Keratinocyte (primary cell): ENCODE measurements around the gene ZBTB44. TPM values are rescaled to one million over a fixed set of nuclear protein-coding genes. Genes with fewer than 3 reads are reported as not detected.
"Not testable (repeated sequence)": the region's sequence is repeated elsewhere in the genome, so short reads cannot be mapped to it uniquely, and the experiment has no call there.

Experiments used
- DNase-seq: peaks from one replicate; pipeline ENCODE4 v3.0.0-alpha.2; 2011; ENCODE audit warnings: low read depth, missing footprints, low spot score
- FAIRE-seq: peaks from 2 replicates; lab custom pipeline; 2011; peaks lifted over from hg19 to GRCh38; lab: Jason Lieb, UNC
- H2AFZ ChIP-seq: 2 replicates; pipeline ENCODE4 v1.6.0; 2012; ENCODE audit warnings: low read length, control low read depth, inconsistent platforms; ENCODE audit not compliant: control insufficient read depth
- H3K27ac ChIP-seq: 2 replicates; pipeline ENCODE4 v1.5.1; 2011; ENCODE audit warnings: low read length; ENCODE audit not compliant: control insufficient read depth, insufficient read depth
- H3K27me3 ChIP-seq: 3 replicates; pipeline ENCODE4 v1.6.0; 2011; ENCODE audit warnings: low read length; ENCODE audit not compliant: control insufficient read depth, insufficient read depth; ENCODE audit errors: extremely low read depth
- H3K36me3 ChIP-seq, 2 experiments: 2 replicates in 1 of 2; 3 replicates in 1 of 2; pipeline ENCODE4 v1.5.1; 2011; ENCODE audit warnings: low read length in 2 of 2, mild to moderate bottlenecking in 1 of 2; ENCODE audit not compliant: control insufficient read depth in 2 of 2, insufficient read depth in 2 of 2; ENCODE audit errors: extremely low read depth in 1 of 2
- H3K4me1 ChIP-seq: 3 replicates; pipeline ENCODE4 v1.5.1; 2011; ENCODE audit warnings: low read length; ENCODE audit not compliant: control insufficient read depth, insufficient read depth; ENCODE audit errors: extremely low read depth
- H3K4me2 ChIP-seq: 3 replicates; pipeline ENCODE4 v1.6.0; 2011; ENCODE audit warnings: low read depth, low read length; ENCODE audit not compliant: control insufficient read depth, insufficient read depth; ENCODE audit errors: extremely low read depth
- H3K4me3 ChIP-seq, 3 experiments: fragments of 200-600 bp in 1 of 3; sonication (generic) in 1 of 3; 2 replicates in 2 of 3; 3 replicates in 1 of 3; pipeline ENCODE4 v1.5.1; 2011 to 2016; ENCODE audit warnings: low read length in 3 of 3, mild to moderate bottlenecking in 3 of 3, control low read depth in 2 of 3, inconsistent platforms in 1 of 3, low read depth in 1 of 3, mixed read lengths in 1 of 3, mixed run types in 1 of 3, moderate library complexity in 1 of 3; ENCODE audit not compliant: control insufficient read depth in 2 of 3, insufficient read depth in 2 of 3; ENCODE audit errors: extremely low read depth in 1 of 3
- H3K79me2 ChIP-seq: 2 replicates; pipeline ENCODE4 v1.6.0; 2012; ENCODE audit warnings: low read length; ENCODE audit not compliant: control insufficient read depth, insufficient read depth
- H3K9ac ChIP-seq: 3 replicates; pipeline ENCODE4 v1.6.0; 2011; ENCODE audit warnings: low read length; ENCODE audit not compliant: control insufficient read depth, insufficient read depth; ENCODE audit errors: extremely low read depth
- H3K9me1 ChIP-seq: 3 replicates; pipeline ENCODE4 v1.6.0; 2011; ENCODE audit warnings: low read length; ENCODE audit not compliant: control insufficient read depth, insufficient read depth; ENCODE audit errors: extremely low read depth
- H3K9me3 ChIP-seq: 2 replicates; pipeline ENCODE4 v1.5.1; 2012; ENCODE audit warnings: low read depth, low read length; ENCODE audit not compliant: control insufficient read depth
- H4K20me1 ChIP-seq: 3 replicates; pipeline ENCODE4 v1.6.0; 2011; ENCODE audit warnings: low read length; ENCODE audit not compliant: control insufficient read depth, insufficient read depth; ENCODE audit errors: extremely low read depth
- EZH2 ChIP-seq: IDR thresholded peaks from one replicate; pipeline ENCODE4 v1.6.1; 2012; ENCODE audit warnings: inconsistent platforms, mild to moderate bottlenecking, low read length, moderate library complexity
- dilution Hi-C: fragments of 300-500 bp; cut with MboI; formaldehyde crosslinking; loops from one replicate; pipeline ENCODE4 v1.7.0; 2020; ENCODE audit warnings: low sequenced_read_pairs; ENCODE audit not compliant: extremely low pct_ligation_motif_present
- polyA plus RNA-seq, 5 experiments: library from polyadenylated mRNA; depleted of rRNA in 3 of 5; stranded (reverse) in 3 of 5; stranded (forward) in 1 of 5; unstranded in 1 of 5; fragments of >200 nt; gene quantifications; 1 replicate in 1 of 5; 2 replicates in 3 of 5; 3 replicates in 1 of 5; pipeline versions ENCODE4 v1.2.1 to v1.2.3, GENCODE V29; 2011 to 2012; ENCODE audit warnings: missing spikeins in 2 of 5, low read depth in 1 of 5, low replicate concordance in 1 of 5
- TF ChIP-seq, protein P1 (sequence below), 3 experiments: IDR thresholded peaks in 1 of 3; conservative IDR thresholded peaks in 1 of 3; optimal IDR thresholded peaks in 1 of 3; 2 replicates in 2 of 3; 3 replicates in 1 of 3; pipeline versions ENCODE3 to v1.5.1; 2011; ENCODE audit warnings: low read length in 3 of 3, mild to moderate bottlenecking in 3 of 3, moderate library complexity in 2 of 3, control low read depth in 1 of 3, inconsistent platforms in 1 of 3; ENCODE audit not compliant: insufficient read depth in 2 of 3; ENCODE audit errors: extremely low read depth in 1 of 3

Gene ZBTB44
- polyA plus RNA-seq, 1 donor (not counting 4 experiments of a cell fraction or from before 2014, with no cell fraction given): 16.8 TPM

GRCh38 chr11:130197386-130198035 lies 117.2 kb downstream of the ZBTB44 start:
- FAIRE-seq (no peak), DNase-seq (no peak)
- Histone ChIP-seq H3K9me1 (no peaks in the 10 kb centered on the region), H3K36me3 (peaks cover 29 to 44% of the 10 kb centered on the region in 2 experiments), H3K9ac (no peak overlapping the region), H2AFZ (no peak overlapping the region), H3K9me3 (no peaks in the 10 kb centered on the region), H4K20me1 (no peaks in the 10 kb centered on the region), H3K4me3 (no peak overlapping the region), H3K4me2 (no peak overlapping the region), H3K27me3 (no peaks in the 10 kb centered on the region), H3K27ac (no peak overlapping the region), H3K79me2 (no peaks in the 10 kb centered on the region), H3K4me1 (peaks cover 2% of the 10 kb centered on the region)
- dilution Hi-C loops: no loop called here
- TF ChIP-seq, protein P1, sequence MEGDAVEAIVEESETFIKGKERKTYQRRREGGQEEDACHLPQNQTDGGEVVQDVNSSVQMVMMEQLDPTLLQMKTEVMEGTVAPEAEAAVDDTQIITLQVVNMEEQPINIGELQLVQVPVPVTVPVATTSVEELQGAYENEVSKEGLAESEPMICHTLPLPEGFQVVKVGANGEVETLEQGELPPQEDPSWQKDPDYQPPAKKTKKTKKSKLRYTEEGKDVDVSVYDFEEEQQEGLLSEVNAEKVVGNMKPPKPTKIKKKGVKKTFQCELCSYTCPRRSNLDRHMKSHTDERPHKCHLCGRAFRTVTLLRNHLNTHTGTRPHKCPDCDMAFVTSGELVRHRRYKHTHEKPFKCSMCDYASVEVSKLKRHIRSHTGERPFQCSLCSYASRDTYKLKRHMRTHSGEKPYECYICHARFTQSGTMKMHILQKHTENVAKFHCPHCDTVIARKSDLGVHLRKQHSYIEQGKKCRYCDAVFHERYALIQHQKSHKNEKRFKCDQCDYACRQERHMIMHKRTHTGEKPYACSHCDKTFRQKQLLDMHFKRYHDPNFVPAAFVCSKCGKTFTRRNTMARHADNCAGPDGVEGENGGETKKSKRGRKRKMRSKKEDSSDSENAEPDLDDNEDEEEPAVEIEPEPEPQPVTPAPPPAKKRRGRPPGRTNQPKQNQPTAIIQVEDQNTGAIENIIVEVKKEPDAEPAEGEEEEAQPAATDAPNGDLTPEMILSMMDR (optimal IDR thresholded peaks at IDR 0.05 in 1 of 3, IDR thresholded peaks at IDR 0.05 in 1 of 3, conservative IDR thresholded peaks at IDR 0.05 in 1 of 3; ENCODE audit: extremely low read depth in 1 of 3, insufficient read depth in 2 of 3, low read length in 3 of 3): no peak
- TF ChIP-seq EZH2: no peak

- Histone ChIP-seq H3K27me3 (no peaks in the 10 kb centered on the region), H3K9me1 (no peaks in the 10 kb centered on the region), H2AFZ (no peak overlapping the region), H3K4me1 (peaks cover 2% of the 10 kb centered on the region), H3K4me3 (no peak overlapping the region), H3K9ac (no peak overlapping the region), H4K20me1 (no peaks in the 10 kb centered on the region), H3K9me3 (no peaks in the 10 kb centered on the region), H3K36me3 (peaks cover 29 to 37% of the 10 kb centered on the region in 2 experiments), H3K4me2 (no peak overlapping the region), H3K79me2 (peaks cover under 1% of the 10 kb centered on the region), H3K27ac (no peak overlapping the region)
- dilution Hi-C loops: no loop called here
- DNase-seq (no peak), FAIRE-seq (no peak)
- TF ChIP-seq, protein P1 (optimal IDR thresholded peaks at IDR 0.05 in 1 of 3, IDR thresholded peaks at IDR 0.05 in 1 of 3, conservative IDR thresholded peaks at IDR 0.05 in 1 of 3; ENCODE audit: extremely low read depth in 1 of 3, insufficient read depth in 2 of 3, low read length in 3 of 3): no peak
- no peak for TF ChIP-seq EZH2
These were observed 120.3 kb downstream of the ZBTB44 start for GRCh38 chr11:130194241-130195023.

GRCh38 chr11:130193551-130193950 lies 121.2 kb downstream of the ZBTB44 start:
- H3K79me2 ChIP-seq, H3K9me1 ChIP-seq, H3K4me1 ChIP-seq, H3K9ac ChIP-seq, FAIRE-seq, H3K4me3 ChIP-seq, dilution Hi-C loops, H3K4me2 ChIP-seq, DNase-seq, H3K9me3 ChIP-seq, H3K27me3 ChIP-seq, H2AFZ ChIP-seq, H3K27ac ChIP-seq, H4K20me1 ChIP-seq: not testable (repeated sequence)
- H3K36me3 ChIP-seq: peaks cover 28 to 31% of the 10 kb centered on the region in 2 experiments
